HepG2 (cell line): ENCODE results near the gene RPF1. TPM values are rescaled to one million over a fixed set of nuclear protein-coding genes. Genes with fewer than 3 reads are reported as not detected.

Experiments used
- ATAC-seq: fragments of 200-7000 bp; cut with Tn5 transposase; 3 replicates; pipeline ENCODE4 v1.9.1; 2020; ENCODE audit warnings: mild to moderate bottlenecking, moderate library complexity
- BruUV-seq: library from RNA; stranded (reverse); fragments of 400-500 nt; replicated peaks from 2 replicates; lab custom pipeline; 2021; lab: Mats Ljungman, UMichigan
- CTCF ChIA-PET: fragments of 300-600 bp; formaldehyde crosslinking; extraction: SDS; loops from one replicate; lab custom pipeline; 2021; ENCODE audit warnings: low total read pairs, inconsistent platforms, low intra/inter-chr PET ratio; lab: Yijun Ruan, JAX
- POLR2A ChIA-PET: fragments of 350-600 bp; sonication (Branson Sonifier 250); formaldehyde crosslinking; loops from one replicate; lab custom pipeline; 2020; ENCODE audit warnings: antibody characterized with exemption, inconsistent platforms; lab: Yijun Ruan, JAX
- DNase-seq: peaks from one replicate; pipeline ENCODE4 v3.0.0-alpha.2; 2015; ENCODE audit warnings: low spot score
- FAIRE-seq: peaks from 3 replicates; lab custom pipeline; 2011; peaks lifted over from hg19 to GRCh38; lab: Jason Lieb, UNC
- H2AFZ ChIP-seq: one replicate; pipeline ENCODE4 v1.6.1; 2011; ENCODE audit warnings: low read length, inconsistent platforms
- H3K27ac ChIP-seq: fragments of 300-600 bp; 3 replicates; pipeline ENCODE4 v1.8.0; 2011; ENCODE audit warnings: mixed run types, mild to moderate bottlenecking, mixed read lengths, low read length, inconsistent platforms; ENCODE audit not compliant: insufficient read depth; ENCODE audit errors: extremely low read length
- H3K27me3 ChIP-seq, 2 experiments: fragments of 200-600 bp in 1 of 2; 2 replicates in 1 of 2; 3 replicates in 1 of 2; pipeline versions ENCODE4 v1.6.0 to v1.8.0; 2011; ENCODE audit warnings: low read length in 2 of 2, mild to moderate bottlenecking in 2 of 2, moderate library complexity in 2 of 2, inconsistent platforms in 1 of 2; ENCODE audit not compliant: insufficient read depth in 2 of 2, control insufficient read depth in 1 of 2
- H3K36me3 ChIP-seq, 2 experiments: fragments of 200-600 bp in 1 of 2; replicated peaks in 1 of 2; 2 replicates in 1 of 2; 3 replicates in 1 of 2; pipeline versions ENCODE4 v1.5.1 to v1.8.0; 2011; ENCODE audit warnings: low read length in 2 of 2, inconsistent platforms in 1 of 2; ENCODE audit not compliant: insufficient read depth in 2 of 2, control insufficient read depth in 1 of 2
- H3K4me1 ChIP-seq: 2 replicates; pipeline ENCODE4 v1.5.1; 2012; ENCODE audit warnings: low read length, inconsistent platforms; ENCODE audit not compliant: insufficient read depth
- H3K4me2 ChIP-seq: 2 replicates; pipeline ENCODE4 v1.6.0; 2011; ENCODE audit warnings: low read depth, low read length, inconsistent platforms
- H3K4me3 ChIP-seq, 3 experiments: fragments of 200-600 bp in 1 of 3; sonication (generic), shearing (Covaris generic) in 1 of 3; replicated peaks in 1 of 3; 2 replicates each; pipeline ENCODE4 v1.5.1; 2011 to 2016; ENCODE audit warnings: low read length in 3 of 3, inconsistent platforms in 2 of 3, low read depth in 2 of 3, mild to moderate bottlenecking in 2 of 3, control low read depth in 1 of 3, mixed read lengths in 1 of 3; ENCODE audit not compliant: insufficient read depth in 1 of 3
- H3K79me2 ChIP-seq: one replicate; pipeline ENCODE4 v1.6.1; 2011; ENCODE audit warnings: low read length, inconsistent platforms; ENCODE audit not compliant: insufficient read depth
- H3K9ac ChIP-seq: 2 replicates; pipeline ENCODE4 v1.6.0; 2011; ENCODE audit warnings: mild to moderate bottlenecking, low read depth, low read length, inconsistent platforms; ENCODE audit not compliant: insufficient read depth
- H3K9me3 ChIP-seq: 2 replicates; pipeline ENCODE4 v1.5.1; 2012; ENCODE audit warnings: mild to moderate bottlenecking, low read length
- H4K20me1 ChIP-seq: 2 replicates; pipeline ENCODE4 v1.6.0; 2011; ENCODE audit warnings: inconsistent platforms, mild to moderate bottlenecking, low read length, moderate library complexity; ENCODE audit not compliant: insufficient read depth
- AKNA ChIP-seq: sonication (generic); formaldehyde crosslinking; IDR thresholded peaks from 2 replicates; pipeline ENCODE4 v1.4.0; 2020; ENCODE audit warnings: missing genetic modification reagents, borderline replicate concordance
- ARNT ChIP-seq: fragments of 450-650 bp; IDR thresholded peaks from 2 replicates; pipeline ENCODE4 v1.6.1; 2017
- DR1 ChIP-seq: sonication (generic); formaldehyde crosslinking; IDR thresholded peaks from 2 replicates; pipeline ENCODE4 v1.8.0; 2021; ENCODE audit warnings: mild to moderate bottlenecking, missing genetic modification reagents, inconsistent platforms
- HMGXB3 ChIP-seq: sonication (generic); formaldehyde crosslinking; IDR thresholded peaks from 2 replicates; pipeline ENCODE4 v1.4.0; 2020; ENCODE audit warnings: missing genetic modification reagents, borderline replicate concordance
- KLF6 ChIP-seq: IDR thresholded peaks from 2 replicates; pipeline ENCODE4 v1.8.0; 2016; ENCODE audit warnings: missing biosample characterization, missing genetic modification reagents
- MIER3 ChIP-seq: IDR thresholded peaks from 2 replicates; pipeline ENCODE4 v1.6.1; 2016; ENCODE audit warnings: missing compliant biosample characterization, borderline replicate concordance
- NFYC ChIP-seq: IDR thresholded peaks from 2 replicates; pipeline ENCODE4 v1.6.1; 2016; ENCODE audit warnings: missing genetic modification reagents, missing compliant biosample characterization
- NKX3-1 ChIP-seq: sonication (generic); formaldehyde crosslinking; IDR thresholded peaks from 2 replicates; pipeline ENCODE4 v1.5.0; 2020; ENCODE audit warnings: missing genetic modification reagents
- TCF7 ChIP-seq: sonication (generic); IDR thresholded peaks from 2 replicates; pipeline ENCODE4 v1.6.1; 2016; ENCODE audit warnings: antibody characterized with exemption, low read depth
- ZNF230 ChIP-seq: sonication (generic); formaldehyde crosslinking; IDR thresholded peaks from 2 replicates; pipeline ENCODE4 v1.4.0; 2020; ENCODE audit warnings: mild to moderate bottlenecking, missing genetic modification reagents
- ZSCAN20 ChIP-seq: sonication (generic); formaldehyde crosslinking; IDR thresholded peaks from 2 replicates; pipeline ENCODE4 v1.4.0; 2020; ENCODE audit warnings: missing genetic modification reagents, mild to moderate bottlenecking, borderline replicate concordance
- WGBS: methylation state at CpG from one replicate; pipeline ENCODE4 v1.1.6; 2017; ENCODE audit warnings: low lambda C conversion rate; 5-methylcytosine and 5-hydroxymethylcytosine counted together
- in situ Hi-C: cut with HindIII; loops from 2 replicates; pipeline ENCODE4 v1.10.0; 2017; ENCODE audit warnings: low pct_unique_long_range_greater_than_20kb; ENCODE audit not compliant: extremely low pct_ligation_motif_present
- intact Hi-C: fragments of 100-400 bp; cut with micrococcal nuclease; formaldehyde crosslinking; loops from one replicate; pipeline ENCODE4 v1.10.0; 2022; ENCODE audit not compliant: unreplicated experiment
- polyA plus RNA-seq, 8 experiments: library from polyadenylated mRNA; depleted of rRNA in 3 of 8; stranded (reverse) in 7 of 8; unstranded in 1 of 8; fragments of >200 nt; fragmentation: Illumina TruSeq in 4 of 8; extraction: Trizol in 4 of 8; gene quantifications; 2 replicates each; pipeline versions ENCODE4 v1.2.1 to v1.2.3, GENCODE V29; 2011 to 2016; ENCODE audit warnings: low read depth in 4 of 8, missing spikeins in 1 of 8, mixed read lengths in 1 of 8; ENCODE audit not compliant: insufficient read depth in 1 of 8
- total RNA-seq, 5 experiments: library from RNA; depleted of rRNA; stranded (reverse); fragments of >200 nt; fragmentation: Illumina TruSeq; extraction: Trizol; gene quantifications; 2 replicates each; pipeline ENCODE4 v1.2.3, GENCODE V29; 2016; ENCODE audit warnings: low read depth in 1 of 5

RPF1 gene
- total and polyA plus RNA-seq, 2 of the 13 experiments (the other 11 are each of a cell fraction or from before 2014, with no cell fraction given) = 23.0 to 39.0 TPM

- FAIRE-seq (no peak), ATAC-seq (no peak), DNase-seq (no peak)
- CTCF ChIA-PET = no interaction called here
- H3K27me3 ChIP-seq = no peaks in the 10 kb centered on the region; a peak in 1 of 5 replicates
- H2AFZ ChIP-seq = no peak overlapping the region
- no peaks in the 10 kb centered on the region for H3K79me2 ChIP-seq
- no peaks in the 10 kb centered on the region for H3K9me3 ChIP-seq
- H3K4me2 ChIP-seq = no peak overlapping the region
- H4K20me1 ChIP-seq = no peaks in the 10 kb centered on the region
- H3K27ac ChIP-seq = no peak overlapping the region
- POLR2A ChIA-PET = no interaction called here
- in situ Hi-C loops (no loop called here), intact Hi-C loops (loop anchor here (5.0 kb wide), 1 partner anchor 308 kb away; no protein-coding TSS in a partner anchor)
- 2% methylated on average over 2 of the region's 2 CpGs for WGBS
- H3K4me3 ChIP-seq = no peak overlapping the region
- H3K36me3 ChIP-seq = no peaks in the 10 kb centered on the region
- no peaks in the 10 kb centered on the region for H3K4me1 ChIP-seq
- BruUV-seq = no TSS peak
- H3K9ac ChIP-seq = no peak overlapping the region
- TF ChIP-seq ARNT (no peak), DR1 (CRISPR knock-in tag) (no peak), NKX3-1 (CRISPR knock-in tag) (no peak), MIER3 (CRISPR knock-in tag) (no peak), AKNA (CRISPR knock-in tag) (no peak), HMGXB3 (no peak), NFYC (CRISPR knock-in tag) (no peak), ZSCAN20 (no peak), KLF6 (CRISPR knock-in tag) (no peak), TCF7 (no peak), ZNF230 (no peak)
These were observed 48.5 kb upstream of the RPF1 start for GRCh38 chr1:84430546-84430945.
